GM23248 (cell line): Measurements from ENCODE around the gene SLMAP.

ENCODE experiments used
- EZH2 ChIP-seq: fragments of 200-600 bp; sonication (generic); IDR thresholded peaks from 2 replicates; pipeline ENCODE4 v1.6.1; 2018; ENCODE audit warnings: antibody characterized with exemption, mild to moderate bottlenecking; ENCODE audit not compliant: insufficient read depth, poor library complexity, severe bottlenecking
- EZH2phosphoT487 ChIP-seq: fragments of 200-600 bp; sonication (generic); IDR thresholded peaks from 2 replicates; pipeline ENCODE4 v1.6.1; 2018; ENCODE audit warnings: antibody characterized with exemption, moderate library complexity, mild to moderate bottlenecking, low read depth; ENCODE audit not compliant: insufficient read depth

DNA sequence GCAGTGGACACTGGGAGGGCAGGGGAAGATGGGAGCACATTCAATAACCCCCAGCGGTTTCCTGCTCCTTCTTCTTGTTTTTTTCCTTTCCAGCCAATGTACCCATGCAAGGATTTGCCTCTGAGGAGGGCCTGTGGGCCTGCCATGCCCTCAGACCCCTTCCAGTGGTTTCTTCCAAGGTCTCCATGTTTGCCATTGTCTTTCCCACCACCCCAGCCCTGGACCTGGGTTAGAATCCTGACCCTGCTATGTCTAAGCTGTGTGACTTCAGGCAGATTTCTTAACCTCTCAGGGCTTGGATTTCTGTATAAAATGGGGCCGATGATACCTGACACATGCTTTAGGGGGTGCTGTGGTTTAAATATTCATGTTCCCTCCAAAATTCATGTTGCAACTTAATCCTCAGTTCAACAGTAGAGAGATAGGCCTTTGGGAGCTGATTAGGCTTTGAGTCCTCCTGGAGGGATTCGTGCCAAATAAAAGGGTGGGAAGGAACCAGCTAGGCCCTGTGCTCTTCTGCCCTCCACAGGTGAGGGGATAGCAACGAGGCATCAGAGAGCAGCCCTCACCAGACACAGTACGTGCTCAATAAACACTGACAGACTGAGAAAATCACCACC is 205.8 kb downstream of the SLMAP start:
- no peak for TF ChIP-seq EZH2phosphoT487
- no peak for TF ChIP-seq EZH2
